ENCODE results near the gene SEZ6L. TPM values are rescaled to one million over a fixed set of nuclear protein-coding genes. Genes with fewer than 3 reads are reported as not detected.
A peak's percentile ranks its signal among the peaks of the same experiment; 100 is the strongest.

SEZ6L gene
- total RNA-seq, 2 donors from 2014 or later, result 0.07 to 0.12 TPM

DNA sequence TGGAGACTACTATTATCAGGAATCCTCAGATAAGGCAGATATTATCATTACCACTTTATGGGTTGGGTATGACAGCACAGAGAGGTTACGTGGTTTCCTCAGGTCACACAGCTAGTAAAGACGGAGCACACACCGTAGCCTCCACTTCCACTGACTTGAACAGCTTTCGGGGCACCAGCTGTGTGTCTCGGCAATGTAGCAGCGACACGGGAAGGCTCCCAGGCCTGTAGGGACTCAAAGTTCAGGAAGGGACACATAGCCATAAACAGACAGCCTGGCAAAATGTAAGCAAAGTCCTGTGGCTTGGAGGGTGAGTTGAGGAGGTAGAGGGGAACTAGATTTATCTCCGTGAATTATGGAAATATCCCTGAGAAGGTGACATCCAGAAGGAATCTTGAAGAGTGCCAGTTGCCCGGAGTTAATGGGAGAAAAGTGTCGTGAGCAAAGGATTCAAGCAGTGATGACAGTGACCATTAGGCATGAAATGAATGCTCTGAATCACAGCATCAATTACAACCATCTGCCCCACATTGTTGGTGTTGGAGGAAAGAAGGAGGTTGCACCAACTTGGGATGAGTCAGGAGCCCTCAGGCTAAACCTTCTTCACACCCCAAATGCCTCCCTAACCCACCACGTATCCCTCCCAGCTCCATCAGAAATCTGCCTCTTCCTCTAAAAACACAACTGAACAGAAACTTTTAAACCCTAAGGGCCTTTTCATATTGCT is 153.1 kb downstream of the SEZ6L start:
- no peaks in the 10 kb centered on the region for H3K4me1 ChIP-seq
- no peaks in the 10 kb centered on the region for H3K36me3 ChIP-seq
- no peaks in the 10 kb centered on the region for H3K9me3 ChIP-seq
- DNase-seq (ENCODE audit: low spot score), result no peak
- H3K4me3 ChIP-seq, result no peak overlapping the region
- TF ChIP-seq, protein P1, sequence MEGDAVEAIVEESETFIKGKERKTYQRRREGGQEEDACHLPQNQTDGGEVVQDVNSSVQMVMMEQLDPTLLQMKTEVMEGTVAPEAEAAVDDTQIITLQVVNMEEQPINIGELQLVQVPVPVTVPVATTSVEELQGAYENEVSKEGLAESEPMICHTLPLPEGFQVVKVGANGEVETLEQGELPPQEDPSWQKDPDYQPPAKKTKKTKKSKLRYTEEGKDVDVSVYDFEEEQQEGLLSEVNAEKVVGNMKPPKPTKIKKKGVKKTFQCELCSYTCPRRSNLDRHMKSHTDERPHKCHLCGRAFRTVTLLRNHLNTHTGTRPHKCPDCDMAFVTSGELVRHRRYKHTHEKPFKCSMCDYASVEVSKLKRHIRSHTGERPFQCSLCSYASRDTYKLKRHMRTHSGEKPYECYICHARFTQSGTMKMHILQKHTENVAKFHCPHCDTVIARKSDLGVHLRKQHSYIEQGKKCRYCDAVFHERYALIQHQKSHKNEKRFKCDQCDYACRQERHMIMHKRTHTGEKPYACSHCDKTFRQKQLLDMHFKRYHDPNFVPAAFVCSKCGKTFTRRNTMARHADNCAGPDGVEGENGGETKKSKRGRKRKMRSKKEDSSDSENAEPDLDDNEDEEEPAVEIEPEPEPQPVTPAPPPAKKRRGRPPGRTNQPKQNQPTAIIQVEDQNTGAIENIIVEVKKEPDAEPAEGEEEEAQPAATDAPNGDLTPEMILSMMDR (IDR thresholded peaks at IDR 0.05), result no peak
- peak overlapping the region; percentile 4 to 68 for H3K27ac ChIP-seq
- H3K27me3 ChIP-seq, result no peaks in the 10 kb centered on the region

DNA sequence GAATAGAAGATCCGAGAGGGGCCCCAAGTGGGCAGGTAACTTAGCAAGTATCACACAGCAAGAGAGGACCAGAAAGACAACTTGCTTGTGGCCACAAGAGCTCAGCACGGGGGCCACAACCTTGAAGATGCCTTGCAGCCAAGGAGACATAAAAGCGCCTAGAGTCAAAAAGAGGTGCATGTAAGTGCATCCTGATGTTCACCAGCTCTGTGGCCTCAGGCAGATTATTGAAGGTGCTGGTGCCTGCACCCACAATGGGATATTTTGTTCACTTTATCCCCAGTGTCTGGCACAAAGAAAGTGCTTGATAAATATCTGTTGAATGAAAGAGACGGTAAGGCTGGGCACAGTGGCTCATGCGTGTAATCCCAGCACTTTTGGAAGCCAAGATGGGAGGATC is 153.8 kb downstream of the SEZ6L start:
- Histone ChIP-seq H3K27me3 (no peaks in the 10 kb centered on the region), H3K27ac (no peak overlapping the region), H3K4me1 (no peaks in the 10 kb centered on the region), H3K36me3 (no peaks in the 10 kb centered on the region), H3K9me3 (no peaks in the 10 kb centered on the region), H3K4me3 (no peak overlapping the region)
- TF ChIP-seq, protein P1 (IDR thresholded peaks at IDR 0.05), result no peak
- DNase-seq (ENCODE audit: low spot score), result no peak

DNA sequence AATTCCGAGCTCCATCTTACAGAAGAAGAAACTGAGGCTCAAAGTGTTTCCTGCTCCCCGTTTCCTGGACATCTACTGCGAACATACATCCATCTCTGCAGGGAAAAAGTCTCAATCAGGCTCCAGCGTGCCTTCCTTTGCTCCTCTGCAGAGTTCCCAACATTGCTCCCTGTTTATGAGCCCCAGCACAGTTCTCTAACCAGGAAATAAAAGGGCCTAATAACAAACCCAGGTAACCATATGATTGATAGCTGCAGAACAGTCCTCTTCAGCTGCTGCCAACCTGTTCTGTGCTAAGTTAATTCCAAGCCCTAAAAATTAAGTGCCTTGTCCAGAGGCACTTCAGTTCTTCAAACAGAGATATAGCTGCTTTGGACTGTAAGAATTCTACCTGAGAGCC is 154.9 kb downstream of the SEZ6L start:
- H3K36me3 ChIP-seq, result no peaks in the 10 kb centered on the region

DNA sequence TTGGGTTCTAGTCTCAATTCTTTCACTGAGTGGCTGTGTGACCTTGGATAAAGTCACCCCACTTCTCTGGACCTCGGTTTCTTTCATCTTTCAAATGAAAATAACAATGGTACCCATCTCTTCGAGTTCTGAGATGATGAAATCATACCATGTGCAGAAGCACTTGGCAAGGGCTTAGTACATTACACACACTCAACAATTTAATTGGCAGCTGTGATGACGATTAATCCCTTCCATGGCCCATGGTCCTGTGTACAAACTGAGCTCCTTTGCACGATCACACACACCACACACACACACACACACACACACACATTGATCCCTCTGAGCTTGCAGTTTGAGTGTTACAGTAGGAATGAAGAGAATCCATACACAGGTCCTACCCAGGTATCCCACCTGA is 156.4 kb downstream of the SEZ6L start:
- Histone ChIP-seq H3K27me3 (no peaks in the 10 kb centered on the region), H3K4me1 (no peaks in the 10 kb centered on the region), H3K27ac (no peak overlapping the region), H3K36me3 (no peaks in the 10 kb centered on the region), H3K9me3 (no peaks in the 10 kb centered on the region), H3K4me3 (no peak overlapping the region)
- TF ChIP-seq, protein P1 (IDR thresholded peaks at IDR 0.05), result no peak
- no peak for DNase-seq (ENCODE audit: low spot score)

More for the DNA sequence above, 154.9 kb downstream of the SEZ6L start:
- no peaks in the 10 kb centered on the region for H3K27me3 ChIP-seq
- TF ChIP-seq, protein P1 (IDR thresholded peaks at IDR 0.05), result no peak
- H3K27ac ChIP-seq, result no peak overlapping the region
- no peak overlapping the region for H3K4me3 ChIP-seq
- H3K9me3 ChIP-seq, result no peaks in the 10 kb centered on the region
- H3K4me1 ChIP-seq, result no peaks in the 10 kb centered on the region
- no peak for DNase-seq (ENCODE audit: low spot score)

DNA sequence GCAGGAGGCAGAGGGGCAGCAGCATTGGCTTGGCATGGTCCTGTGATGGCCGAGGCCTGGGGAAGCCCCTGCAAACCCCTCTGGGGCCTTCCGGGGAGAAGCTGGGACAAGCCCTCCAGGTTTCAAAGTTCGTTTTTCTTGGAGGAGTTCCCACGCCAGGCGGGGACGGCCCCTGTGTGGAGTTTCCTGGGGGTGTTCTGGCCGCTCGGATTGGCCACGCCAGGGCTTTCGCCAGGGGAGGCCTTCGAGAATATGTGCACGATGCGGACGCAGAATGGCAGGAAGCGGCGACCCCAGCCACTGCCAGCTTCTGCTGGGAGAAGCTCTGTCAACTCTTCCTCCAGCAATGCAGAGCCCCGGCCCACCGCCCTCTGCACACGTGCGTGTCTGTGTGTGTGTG is 157.5 kb downstream of the SEZ6L start:
- Histone ChIP-seq H3K27me3 (no peaks in the 10 kb centered on the region), H3K9me3 (no peaks in the 10 kb centered on the region), H3K27ac (no peak overlapping the region), H3K4me3 (no peak overlapping the region), H3K4me1 (no peaks in the 10 kb centered on the region), H3K36me3 (no peaks in the 10 kb centered on the region)
- TF ChIP-seq, protein P1 (IDR thresholded peaks at IDR 0.05), result no peak
- DNase-seq (ENCODE audit: low spot score), result no peak

DNA sequence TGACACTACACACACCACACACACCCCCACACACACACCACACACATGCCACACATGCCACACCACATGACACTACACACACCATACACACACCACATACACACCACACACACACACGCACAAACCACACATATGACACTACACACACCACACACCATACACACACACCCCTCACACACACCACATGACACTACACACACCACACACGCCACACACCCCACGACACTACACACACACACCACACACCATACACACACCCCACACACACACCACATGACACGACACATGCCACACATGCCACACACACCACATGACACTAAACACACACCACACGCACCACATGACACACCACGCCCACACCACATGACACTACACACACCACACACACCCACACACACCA is 158.0 kb downstream of the SEZ6L start:
- no peaks in the 10 kb centered on the region for H3K36me3 ChIP-seq
- DNase-seq (ENCODE audit: low spot score), result no peak
- no peak overlapping the region for H3K4me3 ChIP-seq
- H3K27me3 ChIP-seq, result no peaks in the 10 kb centered on the region
- no peaks in the 10 kb centered on the region for H3K9me3 ChIP-seq
- no peak overlapping the region for H3K27ac ChIP-seq
- H3K4me1 ChIP-seq, result no peaks in the 10 kb centered on the region
- TF ChIP-seq, protein P1 (IDR thresholded peaks at IDR 0.05), result no peak
